ENCODE data around the gene CALHM3.

- TF ChIP-seq EP300 (IDR thresholded peaks at IDR 0.05; ENCODE audit: borderline replicate concordance in 1 of 2, low read depth in 1 of 2, low read length in 1 of 2) = no peak
- TF ChIP-seq PBX3 (IDR thresholded peaks at IDR 0.05) = no peak
- TF ChIP-seq USF2 (IDR thresholded peaks at IDR 0.05; ENCODE audit: borderline replicate concordance, low read depth, low read length) = no peak
- TF ChIP-seq CTCF (IDR thresholded peaks at IDR 0.05) = no peak
- TF ChIP-seq FOSL2 (IDR thresholded peaks at IDR 0.05; ENCODE audit: borderline replicate concordance, low read depth) = no peak
- no peak for TF ChIP-seq RXRA (IDR thresholded peaks at IDR 0.05; ENCODE audit: borderline replicate concordance, low read depth)
- no peak for TF ChIP-seq SIN3A (IDR thresholded peaks at IDR 0.05; ENCODE audit: borderline replicate concordance, low read depth, low read length)
- TF ChIP-seq POLR2AphosphoS5 (IDR thresholded peaks at IDR 0.05; ENCODE audit: low read depth, low read length) = no peak
- TF ChIP-seq RCOR1 (IDR thresholded peaks at IDR 0.05; ENCODE audit: low read length) = no peak
- no peak for TF ChIP-seq RFX5 (IDR thresholded peaks at IDR 0.05; ENCODE audit: low read length)
- TF ChIP-seq EZH2phosphoT487 (IDR thresholded peaks at IDR 0.05; ENCODE audit: borderline replicate concordance, low read depth) = no peak
- TF ChIP-seq REST (IDR thresholded peaks at IDR 0.05; ENCODE audit: low read depth, low read length) = no peak
- no peak for TF ChIP-seq GATA2 (CRISPR knock-in tag; IDR thresholded peaks at IDR 0.05)
- TF ChIP-seq SMC3 (IDR thresholded peaks at IDR 0.05; ENCODE audit: low read depth, low read length) = no peak
Observed at GRCh38 chr10:103431902-103432301, 47.1 kb downstream of the CALHM3 start.
